ENCODE data around the gene GPSM1. TPM values are rescaled to one million over a fixed set of nuclear protein-coding genes. Genes with fewer than 3 reads are reported as not detected.
"Not testable (repeated sequence)": the region's sequence is repeated elsewhere in the genome, so short reads cannot be mapped to it uniquely, and the experiment has no call there.

Gene GPSM1
- total and polyA plus RNA-seq, 5 donors from 2014 or later, result 0.59 to 12.3 (median 1.3) TPM

DNA sequence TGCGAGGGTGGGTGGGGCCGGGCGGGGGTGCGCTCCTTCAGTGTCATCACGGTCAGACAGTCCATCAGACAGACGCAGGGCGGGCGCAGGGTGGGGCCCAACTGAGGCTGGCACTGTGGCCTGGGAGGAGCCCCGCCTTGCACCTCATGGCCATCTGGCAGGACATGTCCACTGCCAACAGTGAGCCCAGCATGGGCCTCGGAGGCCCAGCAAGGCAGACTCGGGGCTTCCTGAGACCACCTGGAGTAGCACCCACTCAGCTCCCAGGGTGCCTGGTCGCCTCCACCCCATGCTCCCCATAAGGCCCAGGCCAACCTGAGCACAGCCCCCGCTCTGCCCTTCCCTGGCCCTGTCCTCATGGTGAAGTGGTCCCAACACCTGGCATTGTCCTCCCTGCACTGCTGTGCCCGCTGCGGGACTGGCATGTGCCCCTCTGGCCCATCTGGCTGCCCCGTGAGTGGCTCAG, 8.5 kb upstream of the GPSM1 start:
- H3K4me3 Mint-ChIP-seq, result no peak overlapping the region
- Histone ChIP-seq H3K27ac (ENCODE audit: insufficient read depth, low read length, poor library complexity, severe bottlenecking) (no peak overlapping the region), H3K9me3 (ENCODE audit: control insufficient read depth in 2 of 2, low read length in 2 of 2) (peaks cover 2 to 8% of the 10 kb centered on the region in 2 experiments), H3K4me3 (ENCODE audit: low read depth, low read length) (no peak overlapping the region), H3K27me3 (ENCODE audit: control insufficient read depth, insufficient read depth, low read length) (no peaks in the 10 kb centered on the region), H3K36me3 (ENCODE audit: control insufficient read depth, insufficient read depth, low read length) (no peaks in the 10 kb centered on the region), H3K4me1 (ENCODE audit: control insufficient read depth, insufficient read depth, low read length, poor library complexity, severe bottlenecking) (no peaks in the 10 kb centered on the region)
- no peaks in the 10 kb centered on the region for H3K36me3 Mint-ChIP-seq
- peaks cover 4% of the 10 kb centered on the region for H3K27me3 Mint-ChIP-seq
- no peaks in the 10 kb centered on the region for H3K4me1 Mint-ChIP-seq
- DNase-seq (no peak), ATAC-seq (ENCODE audit: low read depth in 2 of 2) (no peak)
- no peak overlapping the region for H3K27ac Mint-ChIP-seq
- H3K9me3 Mint-ChIP-seq, result peaks cover 0 to 2% (median 0%) of the 10 kb centered on the region in 7 donors

DNA sequence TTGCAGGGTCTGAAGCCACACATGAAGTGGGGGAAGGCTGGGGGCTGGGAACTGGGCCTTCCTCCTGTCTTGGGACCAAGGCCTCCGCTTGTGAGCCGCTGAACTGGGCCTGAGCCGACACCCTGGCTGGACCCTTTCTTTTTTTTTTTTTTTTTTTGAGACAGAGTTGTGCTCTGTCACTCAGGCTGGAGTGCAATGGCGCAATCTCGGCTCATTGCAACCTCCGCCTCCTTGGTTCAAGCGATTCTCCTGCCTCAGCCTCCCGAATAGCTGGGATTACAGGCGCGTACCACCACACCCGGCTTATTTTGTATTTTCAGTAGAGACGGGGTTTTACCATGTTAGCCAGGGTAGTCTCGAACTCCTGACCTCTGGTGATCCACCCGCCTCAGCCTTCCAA, 8.1 kb upstream of the GPSM1 start:
- not testable (repeated sequence) for H3K27me3 Mint-ChIP-seq; H3K9me3 Mint-ChIP-seq; H3K4me3 ChIP-seq (ENCODE audit: low read depth, low read length); H3K36me3 Mint-ChIP-seq; H3K27ac ChIP-seq (ENCODE audit: insufficient read depth, low read length, poor library complexity, severe bottlenecking); H3K36me3 ChIP-seq (ENCODE audit: control insufficient read depth, insufficient read depth, low read length); ATAC-seq (ENCODE audit: low read depth in 2 of 2); H3K4me1 Mint-ChIP-seq; H3K4me1 ChIP-seq (ENCODE audit: control insufficient read depth, insufficient read depth, low read length, poor library complexity, severe bottlenecking); H3K4me3 Mint-ChIP-seq; H3K9me3 ChIP-seq (ENCODE audit: control insufficient read depth in 2 of 2, low read length in 2 of 2); DNase-seq; H3K27ac Mint-ChIP-seq; H3K27me3 ChIP-seq (ENCODE audit: control insufficient read depth, insufficient read depth, low read length)

DNA sequence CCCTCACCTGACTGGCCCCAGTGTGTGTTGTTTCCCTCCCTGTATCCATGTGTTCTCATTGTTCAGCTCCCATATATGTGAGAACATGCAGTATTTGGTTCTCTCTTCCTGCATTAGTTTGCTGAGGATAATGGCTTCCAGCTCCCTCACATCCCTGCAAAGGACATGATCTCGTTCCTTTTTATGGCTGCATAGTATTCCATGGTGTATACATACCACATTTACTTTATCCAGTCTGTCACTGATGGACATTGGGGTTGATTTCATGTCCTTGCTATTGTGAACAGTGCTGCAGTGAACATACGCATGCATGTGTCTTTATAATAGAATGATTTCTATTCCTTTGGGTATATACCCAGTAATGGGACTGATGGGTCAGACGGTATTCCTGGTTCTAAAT, 7.4 kb upstream of the GPSM1 start:
- DNase-seq; H3K27ac ChIP-seq (ENCODE audit: insufficient read depth, low read length, poor library complexity, severe bottlenecking); H3K36me3 ChIP-seq (ENCODE audit: control insufficient read depth, insufficient read depth, low read length); H3K4me3 Mint-ChIP-seq; H3K4me1 ChIP-seq (ENCODE audit: control insufficient read depth, insufficient read depth, low read length, poor library complexity, severe bottlenecking); H3K36me3 Mint-ChIP-seq; H3K27me3 ChIP-seq (ENCODE audit: control insufficient read depth, insufficient read depth, low read length); H3K4me3 ChIP-seq (ENCODE audit: low read depth, low read length); H3K4me1 Mint-ChIP-seq; ATAC-seq (ENCODE audit: low read depth in 2 of 2); H3K27ac Mint-ChIP-seq; H3K9me3 ChIP-seq (ENCODE audit: control insufficient read depth in 2 of 2, low read length in 2 of 2); H3K9me3 Mint-ChIP-seq; H3K27me3 Mint-ChIP-seq: not testable (repeated sequence)

DNA sequence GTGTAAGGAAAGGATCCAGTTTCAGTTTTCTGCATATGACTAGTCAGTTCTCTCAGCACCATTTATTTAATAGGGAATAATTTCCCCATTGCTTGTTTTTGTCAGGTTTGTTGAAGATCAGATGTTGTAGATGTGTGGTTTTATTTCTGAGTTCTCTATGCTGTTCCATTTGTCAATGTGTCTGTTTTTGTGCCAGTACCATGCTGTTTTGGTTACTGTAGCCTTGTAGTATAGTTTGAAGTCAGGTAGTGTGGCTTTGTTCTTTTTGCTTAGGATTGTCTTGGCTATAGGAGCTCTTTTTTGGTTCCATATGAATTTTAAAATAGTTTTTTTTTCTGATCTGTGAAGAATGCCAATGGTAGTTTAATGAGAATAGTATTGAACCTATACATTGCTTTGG, 6.4 kb upstream of the GPSM1 start:
- ATAC-seq (ENCODE audit: low read depth in 2 of 2); H3K27me3 Mint-ChIP-seq: not testable (repeated sequence)
- peak overlapping the region in 1 of 3 donors; percentile 18 for H3K27ac Mint-ChIP-seq

DNA sequence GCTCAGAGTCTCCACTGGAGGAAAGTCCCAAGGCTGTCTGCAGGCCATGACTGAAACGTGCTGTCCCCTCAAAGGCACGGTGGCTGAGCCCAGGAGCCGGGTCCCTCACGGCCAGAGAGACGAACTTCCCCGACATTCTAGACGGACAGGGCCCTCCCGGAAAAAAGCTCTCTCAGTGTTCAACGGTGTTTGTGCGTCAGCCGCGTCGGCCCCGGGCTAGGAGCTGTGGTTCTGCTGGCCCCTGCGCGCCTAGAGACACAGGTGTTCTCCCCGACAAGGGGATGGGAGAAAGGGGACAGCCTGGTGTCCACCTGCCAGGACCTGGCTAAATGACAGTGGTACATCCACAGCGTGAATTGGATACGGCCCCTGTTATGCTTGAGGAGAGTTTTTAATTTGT, 5.8 kb upstream of the GPSM1 start:
- Histone ChIP-seq H3K36me3 (ENCODE audit: control insufficient read depth, insufficient read depth, low read length) (no peaks in the 10 kb centered on the region), H3K27me3 (ENCODE audit: control insufficient read depth, insufficient read depth, low read length) (no peaks in the 10 kb centered on the region), H3K27ac (ENCODE audit: insufficient read depth, low read length, poor library complexity, severe bottlenecking) (no peak overlapping the region), H3K4me1 (ENCODE audit: control insufficient read depth, insufficient read depth, low read length, poor library complexity, severe bottlenecking) (no peaks in the 10 kb centered on the region), H3K4me3 (ENCODE audit: low read depth, low read length) (no peak overlapping the region), H3K9me3 (ENCODE audit: control insufficient read depth in 2 of 2, low read length in 2 of 2) (no peaks in the 10 kb centered on the region)
- H3K4me3 Mint-ChIP-seq, result no peak overlapping the region
- DNase-seq (no peak), ATAC-seq (ENCODE audit: low read depth in 2 of 2) (no peak)
- no peak overlapping the region for H3K27ac Mint-ChIP-seq
- H3K27me3 Mint-ChIP-seq, result peaks cover 4% of the 10 kb centered on the region
- no peaks in the 10 kb centered on the region for H3K4me1 Mint-ChIP-seq
- no peaks in the 10 kb centered on the region for H3K36me3 Mint-ChIP-seq
- no peaks in the 10 kb centered on the region for H3K9me3 Mint-ChIP-seq

More for the DNA sequence above, 6.4 kb upstream of the GPSM1 start:
- H3K9me3 ChIP-seq (ENCODE audit: control insufficient read depth in 2 of 2, low read length in 2 of 2); H3K36me3 ChIP-seq (ENCODE audit: control insufficient read depth, insufficient read depth, low read length); H3K36me3 Mint-ChIP-seq; DNase-seq; H3K27ac ChIP-seq (ENCODE audit: insufficient read depth, low read length, poor library complexity, severe bottlenecking); H3K27me3 ChIP-seq (ENCODE audit: control insufficient read depth, insufficient read depth, low read length); H3K4me1 Mint-ChIP-seq; H3K4me3 ChIP-seq (ENCODE audit: low read depth, low read length); H3K9me3 Mint-ChIP-seq; H3K4me1 ChIP-seq (ENCODE audit: control insufficient read depth, insufficient read depth, low read length, poor library complexity, severe bottlenecking); H3K4me3 Mint-ChIP-seq: not testable (repeated sequence)

DNA sequence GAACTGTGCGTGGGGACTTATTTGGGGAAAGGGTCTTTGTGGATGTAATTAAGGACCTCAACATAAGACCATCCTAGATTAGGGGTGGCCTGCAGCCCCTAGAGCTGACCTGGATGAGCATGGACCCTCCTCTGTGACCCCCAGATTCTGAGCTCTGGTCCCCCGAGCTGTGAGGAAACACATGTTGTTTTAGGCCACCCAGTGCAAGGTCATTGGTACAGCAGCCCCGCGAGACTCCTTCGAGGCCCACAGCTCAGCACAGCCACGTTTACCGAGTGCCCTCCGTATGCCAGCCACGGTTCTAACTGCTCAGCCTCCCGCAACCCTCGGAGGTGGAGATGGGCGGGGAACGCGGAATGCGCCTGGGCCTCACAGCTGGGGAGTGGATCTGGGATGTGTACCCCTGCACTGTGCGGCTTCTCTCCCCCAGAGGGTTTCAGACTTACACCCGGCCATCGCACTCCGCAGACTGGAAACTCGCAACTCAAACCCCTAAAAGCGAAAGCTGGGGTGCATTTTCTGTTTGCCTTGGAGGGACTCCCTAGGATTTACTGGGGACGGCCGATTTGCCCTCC, 4.5 kb upstream of the GPSM1 start:
- no peak overlapping the region for H3K27ac Mint-ChIP-seq
- H3K27ac ChIP-seq (ENCODE audit: insufficient read depth, low read length, poor library complexity, severe bottlenecking), result no peak overlapping the region
- peaks cover 4% of the 10 kb centered on the region for H3K27me3 Mint-ChIP-seq
- peak overlapping the region in 1 of 4 donors; percentile 18 for H3K4me3 Mint-ChIP-seq
- no peaks in the 10 kb centered on the region for H3K36me3 ChIP-seq (ENCODE audit: control insufficient read depth, insufficient read depth, low read length)
- H3K4me1 ChIP-seq (ENCODE audit: control insufficient read depth, insufficient read depth, low read length, poor library complexity, severe bottlenecking), result peaks cover 5% of the 10 kb centered on the region
- no peaks in the 10 kb centered on the region for H3K27me3 ChIP-seq (ENCODE audit: control insufficient read depth, insufficient read depth, low read length)
- ATAC-seq (ENCODE audit: low read depth in 2 of 2) (no peak), DNase-seq (no peak)
- no peaks in the 10 kb centered on the region for H3K36me3 Mint-ChIP-seq
- H3K9me3 ChIP-seq (ENCODE audit: control insufficient read depth in 2 of 2, low read length in 2 of 2), result no peaks in the 10 kb centered on the region
- H3K4me1 Mint-ChIP-seq, result no peaks in the 10 kb centered on the region
- H3K9me3 Mint-ChIP-seq, result no peaks in the 10 kb centered on the region
- no peak overlapping the region for H3K4me3 ChIP-seq (ENCODE audit: low read depth, low read length)

DNA sequence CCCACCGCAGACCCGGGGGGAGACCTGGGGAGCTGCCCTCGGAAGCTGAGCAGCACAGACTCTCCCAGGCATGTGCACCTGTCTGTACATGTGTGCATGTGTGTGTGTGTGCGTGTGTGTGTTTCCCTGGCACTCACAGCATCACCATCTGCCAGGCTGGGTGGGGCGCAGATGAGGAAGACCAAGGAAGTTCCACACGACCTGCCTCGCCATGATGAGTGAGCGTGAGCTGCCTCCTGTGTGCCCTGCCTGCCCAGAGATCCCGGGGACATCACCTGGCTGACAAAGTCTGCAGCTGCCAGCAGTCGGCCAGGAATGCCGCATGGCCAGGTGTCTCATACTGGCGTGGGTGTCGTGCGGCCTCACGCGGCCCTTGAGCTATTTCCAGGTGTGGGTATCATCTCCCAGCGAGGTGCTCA, 4.0 kb upstream of the GPSM1 start:
- H3K27me3 Mint-ChIP-seq, result peaks cover 4% of the 10 kb centered on the region
- Histone ChIP-seq H3K27me3 (ENCODE audit: control insufficient read depth, insufficient read depth, low read length) (no peaks in the 10 kb centered on the region), H3K4me1 (ENCODE audit: control insufficient read depth, insufficient read depth, low read length, poor library complexity, severe bottlenecking) (peaks cover 10% of the 10 kb centered on the region), H3K36me3 (ENCODE audit: control insufficient read depth, insufficient read depth, low read length) (no peaks in the 10 kb centered on the region), H3K4me3 (ENCODE audit: low read depth, low read length) (no peak overlapping the region), H3K9me3 (ENCODE audit: control insufficient read depth in 2 of 2, low read length in 2 of 2) (no peaks in the 10 kb centered on the region), H3K27ac (ENCODE audit: insufficient read depth, low read length, poor library complexity, severe bottlenecking) (no peak overlapping the region)
- H3K4me1 Mint-ChIP-seq, result no peaks in the 10 kb centered on the region
- ATAC-seq (ENCODE audit: low read depth in 2 of 2) (no peak), DNase-seq (no peak)
- no peak overlapping the region for H3K4me3 Mint-ChIP-seq
- no peak overlapping the region for H3K27ac Mint-ChIP-seq
- H3K36me3 Mint-ChIP-seq, result no peaks in the 10 kb centered on the region
- no peaks in the 10 kb centered on the region for H3K9me3 Mint-ChIP-seq

DNA sequence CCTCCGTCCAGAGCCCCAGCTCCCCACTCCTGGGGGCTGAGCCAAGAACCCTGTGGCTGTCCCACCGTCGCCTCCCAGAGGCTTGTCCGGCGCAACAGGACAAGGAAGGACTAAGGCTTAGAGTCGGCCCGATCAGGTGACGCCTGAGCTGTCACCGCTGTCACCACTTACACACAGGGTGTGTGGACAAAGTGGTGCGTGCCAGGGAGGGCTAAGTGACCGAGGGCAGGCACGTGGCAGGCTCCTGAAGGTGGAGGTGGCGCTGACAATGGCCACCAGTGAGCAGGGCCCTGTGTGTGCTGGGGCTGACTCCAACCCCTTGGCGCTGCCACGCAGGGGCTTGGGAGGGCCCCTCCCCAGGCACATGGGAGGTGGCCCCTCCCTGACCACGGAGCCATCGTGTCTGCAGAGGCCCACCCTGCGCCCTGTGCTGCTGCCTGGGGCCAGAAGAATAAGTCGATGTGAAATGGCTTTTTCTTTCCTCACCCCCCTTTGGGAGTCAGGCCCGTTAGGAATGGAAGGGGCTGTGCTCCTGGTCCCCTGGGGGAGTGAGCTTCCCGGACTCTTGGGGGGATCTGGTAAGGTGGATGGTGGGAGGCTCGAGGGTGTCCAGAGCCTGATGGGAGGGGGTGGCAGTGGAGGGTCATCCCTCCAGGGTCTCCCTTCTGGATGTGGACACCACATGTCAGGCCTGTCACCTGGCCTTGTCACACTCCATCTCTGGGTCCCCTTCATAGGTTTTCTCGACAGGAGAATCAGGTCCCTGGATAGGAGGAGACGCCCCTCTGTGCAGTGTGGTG, 2.6 kb upstream of the GPSM1 start:
- Mint-ChIP-seq H3K36me3 (no peaks in the 10 kb centered on the region), H3K4me3 (peak overlapping the region in 1 of 4 donors; percentile 29), H3K27me3 (peaks cover 4% of the 10 kb centered on the region), H3K4me1 (peaks cover 0 to 5% (median 2%) of the 10 kb centered on the region in 4 donors), H3K9me3 (no peaks in the 10 kb centered on the region), H3K27ac (no peak overlapping the region)
- ATAC-seq (ENCODE audit: low read depth in 2 of 2) (no peak), DNase-seq (no peak)
- Histone ChIP-seq H3K36me3 (ENCODE audit: control insufficient read depth, insufficient read depth, low read length) (no peaks in the 10 kb centered on the region), H3K27ac (ENCODE audit: insufficient read depth, low read length, poor library complexity, severe bottlenecking) (no peak overlapping the region), H3K4me3 (ENCODE audit: low read depth, low read length) (no peak overlapping the region), H3K4me1 (ENCODE audit: control insufficient read depth, insufficient read depth, low read length, poor library complexity, severe bottlenecking) (peaks cover 14% of the 10 kb centered on the region), H3K27me3 (ENCODE audit: control insufficient read depth, insufficient read depth, low read length) (no peaks in the 10 kb centered on the region), H3K9me3 (ENCODE audit: control insufficient read depth in 2 of 2, low read length in 2 of 2) (no peaks in the 10 kb centered on the region)
